Measurements from ENCODE around the gene SPATA46.
"Not testable (repeated sequence)": the region's sequence is repeated elsewhere in the genome, so short reads cannot be mapped to it uniquely, and the experiment has no call there.

GRCh38 chr1:162351874-162352273 lies 24.8 kb downstream of the SPATA46 start:
- TF ChIP-seq POLR2AphosphoS5 (IDR thresholded peaks at IDR 0.05; ENCODE audit: insufficient read depth, low read depth, low read length); EZH2 (IDR thresholded peaks at IDR 0.05; ENCODE audit: borderline replicate concordance, low read depth, low read length, severe bottlenecking); CTCF (IDR thresholded peaks at IDR 0.05; ENCODE audit: extremely low read depth in 1 of 2, insufficient read depth in 1 of 2, low read depth in 1 of 2, low read length in 2 of 2); GATA2 (IDR thresholded peaks at IDR 0.05; ENCODE audit: insufficient read depth, insufficient read length, low read depth, low read length); POLR2A (IDR thresholded peaks at IDR 0.05; ENCODE audit: low read depth, low read length); MAX (IDR thresholded peaks at IDR 0.05; ENCODE audit: insufficient read depth, insufficient read length); JUN (IDR thresholded peaks at IDR 0.05; ENCODE audit: borderline replicate concordance, insufficient read depth, insufficient read length, low read depth): not testable (repeated sequence)
